GM19467 (cell line): Measurements from ENCODE around the gene CLEC16A.

Source experiments
- ATAC-seq: cut with Tn5 transposase; IDR thresholded peaks from one replicate; pipeline ENCODE4 v1.9.1; 2021; ENCODE audit warnings: mild to moderate bottlenecking, moderate library complexity; ENCODE audit not compliant: unreplicated experiment

Gene CLEC16A

GRCh38 chr16:11165894-11166665, 221.7 kb downstream of the CLEC16A start:
- ATAC-seq = no peak

GRCh38 chr16:11167581-11167980, 223.2 kb downstream of the CLEC16A start:
- ATAC-seq = no peak

- no peak for ATAC-seq
Measured at GRCh38 chr16:11168386-11169051, 224.2 kb downstream of the CLEC16A start.

GRCh38 chr16:11169641-11170040, 225.3 kb downstream of the CLEC16A start:
- ATAC-seq = no peak

GRCh38 chr16:11170201-11170600, 225.8 kb downstream of the CLEC16A start:
- ATAC-seq = no peak

GRCh38 chr16:11170696-11171447, 226.5 kb downstream of the CLEC16A start:
- no peak for ATAC-seq

- ATAC-seq = no peak
Measured at GRCh38 chr16:11171448-11171709, 227.0 kb downstream of the CLEC16A start.

- ATAC-seq = no peak
Measured at GRCh38 chr16:11171757-11172299, 227.5 kb downstream of the CLEC16A start.

- ATAC-seq = no peak
Measured at GRCh38 chr16:11173426-11173825, 229.1 kb downstream of the CLEC16A start.

- no peak for ATAC-seq
Measured at GRCh38 chr16:11174141-11174540, 229.8 kb downstream of the CLEC16A start.

- peak; percentile 9 for ATAC-seq
Measured at GRCh38 chr16:11175106-11175786, 230.9 kb downstream of the CLEC16A start.

- ATAC-seq = peak; percentile 35
Measured at GRCh38 chr16:11175787-11176341, 231.5 kb downstream of the CLEC16A start.

- ATAC-seq = no peak
Measured at GRCh38 chr16:11177578-11178160, 233.3 kb downstream of the CLEC16A start.

- no peak for ATAC-seq
Measured at GRCh38 chr16:11178424-11178823, 234.1 kb downstream of the CLEC16A start.

GRCh38 chr16:11179574-11179973, 235.2 kb downstream of the CLEC16A start:
- ATAC-seq = no peak

- ATAC-seq = no peak
Measured at GRCh38 chr16:11180489-11180888, 236.1 kb downstream of the CLEC16A start.

GRCh38 chr16:11181242-11181898, 237.0 kb downstream of the CLEC16A start:
- ATAC-seq = no peak

- ATAC-seq = no peak
Measured at GRCh38 chr16:11181899-11182279, 237.5 kb downstream of the CLEC16A start.

- no peak for ATAC-seq
Measured at GRCh38 chr16:11182411-11182810, 238.0 kb downstream of the CLEC16A start.
